COLO668 (cell line): ENCODE results near the gene UBE2Q2.

Source experiments
- DNase-seq: peaks from one replicate; lab custom pipeline; 2025; ENCODE audit not compliant: unreplicated experiment; lab: John Stamatoyannopoulos, UW

UBE2Q2 gene

DNA sequence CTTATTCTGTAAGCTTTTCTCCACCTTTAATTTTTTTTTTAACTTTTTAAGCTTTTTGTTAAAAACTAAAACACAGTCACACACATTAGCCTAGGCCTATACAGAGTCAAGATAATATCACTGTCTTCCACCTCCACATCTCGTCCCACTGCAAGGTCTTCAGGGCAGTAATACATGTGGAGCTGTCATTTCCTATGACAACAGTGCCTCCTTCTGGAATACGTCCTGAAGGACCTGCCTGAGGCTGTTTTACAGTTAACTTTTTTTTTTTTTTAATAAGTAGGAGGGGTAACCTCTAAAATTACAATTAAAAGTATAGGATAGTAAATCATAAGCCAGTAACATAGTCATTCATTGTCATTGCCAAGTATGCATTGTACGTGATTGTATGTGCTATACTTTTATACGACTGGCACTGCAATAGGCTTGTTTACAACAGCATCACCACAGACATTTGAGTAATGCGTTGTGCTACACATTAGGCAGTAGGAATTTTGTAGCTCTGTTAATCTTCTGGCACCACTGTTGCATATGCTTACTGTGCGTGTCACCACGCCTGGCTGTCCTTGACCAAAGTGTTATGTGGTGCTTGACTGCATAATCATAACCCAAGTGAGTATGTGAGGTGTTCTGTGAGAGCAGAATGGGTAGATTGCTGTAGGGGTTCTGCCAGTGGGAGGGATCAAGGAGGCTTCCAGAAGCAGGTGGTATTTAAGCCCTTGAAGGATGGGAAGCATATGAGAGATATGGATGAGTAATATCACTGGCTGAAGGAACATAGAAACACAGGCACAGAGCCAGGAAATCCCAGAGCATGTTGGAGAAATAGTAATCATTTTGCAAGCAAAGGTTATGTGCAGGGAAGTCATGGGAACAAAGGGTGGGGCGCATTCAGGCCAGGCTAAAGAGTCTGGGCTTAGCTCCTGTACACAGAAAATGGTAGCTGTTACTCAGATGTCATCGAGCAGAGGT, 78.8 kb downstream of the UBE2Q2 start:
- no peak for DNase-seq

DNA sequence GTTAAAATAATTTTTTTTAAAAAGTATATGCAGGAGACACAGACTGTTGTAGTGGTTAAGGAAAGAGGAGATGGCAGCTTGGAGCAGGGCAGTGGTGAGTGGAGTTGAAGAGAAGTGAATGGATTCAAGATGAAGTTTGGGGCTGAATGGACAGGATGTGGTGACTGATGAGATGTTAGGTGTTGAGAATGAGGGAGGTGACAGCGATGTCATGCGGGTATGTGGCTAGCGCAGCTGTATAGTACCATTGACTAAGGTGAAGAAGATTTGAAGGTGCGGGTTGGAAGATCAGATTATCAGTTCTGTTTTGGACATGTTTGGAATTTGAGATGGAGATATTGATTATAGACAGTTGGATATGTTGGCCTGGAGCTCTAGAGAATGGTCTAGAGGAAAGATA, 80.5 kb downstream of the UBE2Q2 start:
- no peak for DNase-seq

DNA sequence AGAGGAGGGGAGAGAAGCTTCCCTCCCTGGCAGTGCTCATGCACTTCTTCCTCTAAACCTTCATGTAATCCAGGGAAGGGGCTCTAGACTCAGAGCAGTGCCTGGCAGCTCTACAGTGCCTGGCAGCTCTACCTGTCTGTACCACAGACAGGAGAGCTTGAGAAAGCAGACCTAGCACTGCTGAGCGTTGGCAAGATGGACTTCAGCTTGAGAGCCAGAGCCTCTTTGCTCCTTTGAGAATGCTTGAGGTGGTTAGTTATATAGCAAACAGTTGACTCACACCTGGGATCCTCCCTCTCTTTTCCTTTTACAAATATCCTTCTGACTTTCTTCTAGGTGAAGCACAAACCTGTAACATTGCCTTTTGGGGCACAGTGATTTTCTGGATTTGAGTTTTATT, 81.3 kb downstream of the UBE2Q2 start:
- no peak for DNase-seq

DNA sequence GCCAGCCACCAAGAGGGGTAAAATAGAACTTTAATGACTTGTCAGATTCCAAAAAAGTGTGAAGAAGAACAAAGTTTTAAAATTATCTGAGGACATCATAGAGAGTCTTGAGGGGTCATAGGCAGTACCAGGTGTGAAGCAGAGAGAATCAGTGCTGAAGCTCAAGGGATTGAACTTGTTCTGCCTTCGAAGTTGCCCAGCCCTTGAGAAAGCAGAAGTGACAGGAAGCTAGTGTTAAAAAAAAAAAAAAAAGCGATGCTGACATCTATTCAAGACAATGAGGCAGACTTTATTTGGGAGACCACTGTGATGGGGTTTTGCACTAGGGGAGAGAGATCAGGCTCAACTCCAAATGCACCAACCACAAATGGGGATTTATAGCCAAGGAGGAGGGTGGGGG, 82.2 kb downstream of the UBE2Q2 start:
- no peak for DNase-seq

DNA sequence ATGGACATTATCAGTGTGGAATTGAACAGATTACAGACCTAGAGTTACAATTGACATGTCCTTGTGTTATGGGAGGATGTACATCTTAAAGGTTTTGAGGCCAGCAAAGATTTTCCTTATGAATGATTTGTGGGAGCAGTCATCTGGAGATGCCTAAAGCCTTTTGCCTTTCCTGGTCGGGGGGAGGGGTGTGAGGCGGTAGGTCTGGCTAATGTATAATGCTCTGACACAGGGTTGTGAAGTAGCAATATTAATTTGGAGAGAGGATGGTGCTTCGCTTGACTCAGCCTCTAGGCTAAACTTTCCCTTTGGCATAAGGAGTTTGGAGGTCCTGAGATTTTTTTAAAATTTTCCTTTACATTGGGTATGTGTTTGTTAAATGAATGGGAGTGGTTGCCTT, 83.7 kb downstream of the UBE2Q2 start:
- DNase-seq = no peak

DNA sequence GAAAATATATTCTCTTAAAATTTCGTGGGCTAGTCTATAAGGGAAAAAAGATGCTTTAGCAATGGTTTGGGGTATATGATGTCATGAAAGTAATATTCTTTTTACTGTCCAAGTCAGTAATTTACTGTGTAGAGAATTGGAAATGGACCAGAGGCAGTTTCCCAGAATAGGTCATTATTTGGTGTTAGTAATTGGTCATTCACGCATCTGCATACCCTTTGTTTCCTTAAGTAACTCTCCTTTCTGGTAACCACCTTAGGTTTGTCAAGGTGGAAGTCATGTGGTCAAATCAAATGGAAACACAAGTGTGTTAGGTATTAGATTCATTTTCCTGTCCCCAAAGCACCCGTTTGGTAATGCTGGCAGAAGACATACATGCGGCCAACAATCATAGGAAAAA, 84.4 kb downstream of the UBE2Q2 start:
- DNase-seq = no peak

DNA sequence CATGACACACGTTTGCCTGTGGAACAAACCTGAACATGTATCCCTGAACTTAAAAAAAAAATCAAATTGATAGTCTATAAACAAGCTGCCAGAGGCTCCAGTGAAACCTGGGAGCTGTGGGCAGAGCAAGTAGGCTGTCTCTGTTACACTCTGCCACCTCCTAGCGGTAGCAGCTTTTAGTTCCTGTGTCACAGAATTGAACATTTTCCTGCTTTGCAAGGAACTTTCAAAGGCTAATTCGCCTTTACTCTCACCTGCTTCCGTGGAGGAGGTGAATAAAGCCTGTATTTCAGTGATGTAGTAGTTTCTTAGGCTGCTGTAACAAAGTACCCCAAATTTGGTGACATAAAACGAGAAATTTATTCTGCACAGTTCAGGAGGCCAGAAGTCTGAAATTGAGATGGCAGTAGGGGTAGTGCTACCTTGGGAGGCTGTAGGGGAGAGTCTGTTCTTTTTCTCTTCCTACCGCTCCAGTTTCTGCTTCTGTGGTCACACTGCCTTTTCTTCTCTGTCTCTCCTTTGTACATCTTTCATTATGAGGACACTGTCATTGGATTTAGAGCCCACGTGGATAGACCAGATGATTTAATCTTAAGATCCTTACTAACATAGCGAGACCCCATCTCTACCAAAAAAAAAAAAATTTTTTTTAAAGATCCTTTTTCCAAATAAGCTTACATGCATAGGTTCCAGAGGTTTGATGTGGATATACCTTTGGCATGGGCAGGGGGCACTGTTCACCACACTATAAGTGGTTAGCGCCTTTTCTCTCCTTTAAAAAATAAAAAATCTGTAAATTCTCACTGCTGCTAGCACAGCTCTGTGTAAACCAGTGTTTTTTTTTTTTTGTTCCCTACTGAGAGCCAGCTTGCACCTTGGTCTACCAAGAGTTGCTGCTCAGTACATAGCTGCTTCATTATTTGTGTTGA, 85.7 kb downstream of the UBE2Q2 start:
- DNase-seq = no peak

DNA sequence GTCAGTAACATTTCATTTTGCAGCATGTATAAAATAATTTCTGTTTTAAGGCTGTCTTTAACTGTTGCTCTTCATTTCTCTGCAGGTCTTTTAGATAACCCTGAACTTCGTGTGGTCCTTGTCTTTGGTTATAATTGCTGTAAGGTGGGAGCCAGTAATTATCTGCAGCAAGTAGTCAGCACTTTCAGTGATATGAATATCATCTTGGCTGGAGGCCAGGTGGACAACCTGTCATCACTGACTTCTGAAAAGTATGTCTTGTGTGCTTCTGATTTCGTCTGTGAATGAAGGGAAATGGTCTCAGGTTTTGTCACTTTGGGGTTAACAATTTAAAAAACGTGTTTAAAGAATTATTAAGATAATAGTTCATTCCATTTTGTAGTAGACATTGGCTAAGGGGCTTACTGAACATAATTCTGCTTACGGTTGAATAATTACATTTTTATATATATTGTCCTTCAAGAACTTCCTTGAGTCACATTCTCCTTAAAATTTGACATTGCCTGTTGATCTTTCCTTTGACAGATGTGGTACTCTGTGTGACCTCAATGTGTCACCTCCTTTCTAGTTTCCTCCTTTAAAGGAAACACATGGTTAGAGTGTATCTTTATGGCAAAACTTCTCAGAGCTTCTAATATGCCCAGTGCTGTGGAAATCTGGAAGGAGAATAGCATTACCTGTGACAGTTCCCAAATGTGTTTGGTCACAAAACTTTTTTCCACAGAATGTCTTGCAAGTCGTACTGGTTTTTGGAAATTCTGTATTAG, 86.7 kb downstream of the UBE2Q2 start:
- DNase-seq = no peak

DNA sequence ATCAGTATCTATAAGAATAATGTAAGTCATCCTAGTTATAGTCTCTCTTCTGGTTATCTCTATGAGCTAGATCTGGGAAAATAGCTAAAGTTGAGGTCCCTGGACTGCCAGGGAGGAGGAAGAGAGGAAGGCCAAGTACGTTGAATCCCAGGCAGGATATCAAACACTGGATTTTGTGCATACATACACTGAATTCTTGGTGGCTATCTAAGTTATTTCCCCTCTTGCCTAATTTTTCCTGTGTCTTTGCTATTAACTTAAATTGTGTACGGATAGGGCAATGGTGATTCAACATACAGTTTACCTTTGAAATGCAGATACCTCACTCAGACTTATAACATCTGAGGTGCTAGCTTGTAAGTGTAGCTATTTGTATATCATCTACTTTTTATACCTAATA, 87.6 kb downstream of the UBE2Q2 start:
- no peak for DNase-seq

DNA sequence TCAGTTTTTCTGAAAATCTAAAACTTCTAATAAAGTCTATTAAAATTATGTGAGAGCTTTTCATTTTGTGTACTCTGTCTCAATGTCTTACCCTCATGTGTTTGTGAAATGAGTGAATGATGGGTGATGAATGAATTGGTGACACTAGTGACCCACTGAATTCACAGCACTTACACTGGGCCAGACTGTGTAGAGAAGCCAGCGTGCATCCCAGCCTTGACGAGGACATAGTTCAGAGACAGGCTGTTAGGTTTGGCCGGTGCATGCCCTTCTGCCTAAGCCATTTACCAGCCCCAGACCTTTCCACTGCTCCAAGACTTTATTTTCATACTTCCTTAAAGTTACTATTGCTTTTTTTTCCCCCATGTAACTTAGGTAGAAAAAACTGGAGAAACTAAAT, 99.2 kb downstream of the UBE2Q2 start:
- DNase-seq = no peak

DNA sequence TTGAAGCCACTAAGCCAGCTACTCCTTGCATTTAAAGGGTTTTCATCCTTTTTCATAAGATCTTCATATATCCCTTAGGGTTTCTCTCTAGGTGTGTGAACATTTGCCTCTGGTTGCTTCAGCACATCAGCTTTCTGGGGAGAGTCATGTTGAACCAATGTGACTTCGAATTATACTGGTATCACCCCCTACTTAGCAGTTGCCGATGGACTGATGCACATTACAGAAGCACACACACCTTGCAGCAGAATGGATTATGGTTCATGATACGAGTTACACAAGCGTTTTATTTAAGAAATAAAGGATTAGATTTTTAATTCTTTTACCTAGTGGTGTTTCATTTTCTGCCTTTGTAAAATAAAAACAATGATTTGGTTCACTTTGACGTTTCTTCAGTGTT, 100.0 kb downstream of the UBE2Q2 start:
- no peak for DNase-seq

DNA sequence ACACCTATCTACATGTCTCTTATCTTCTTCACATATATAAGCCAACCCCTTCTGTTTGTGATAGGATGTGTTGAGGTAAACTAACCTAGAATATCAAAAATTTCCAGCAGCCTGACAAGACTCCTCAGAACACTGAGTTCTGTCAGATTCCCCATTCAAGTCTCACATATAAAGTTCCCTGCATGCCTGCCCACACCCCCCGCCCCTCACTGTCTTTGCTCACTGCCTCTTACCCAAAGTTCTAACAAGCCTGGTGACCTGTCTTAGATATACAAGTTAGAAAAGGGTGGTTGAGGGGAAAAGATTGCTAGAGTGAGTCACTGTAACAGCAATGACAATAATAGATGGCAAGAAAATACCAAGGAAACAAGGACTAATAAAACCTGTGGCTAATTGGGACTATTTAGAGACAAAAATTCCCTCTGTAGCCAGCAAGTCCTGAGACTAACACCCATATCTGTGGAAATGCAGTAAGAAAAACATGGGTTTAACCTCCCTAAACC, 100.5 kb downstream of the UBE2Q2 start:
- DNase-seq = no peak

DNA sequence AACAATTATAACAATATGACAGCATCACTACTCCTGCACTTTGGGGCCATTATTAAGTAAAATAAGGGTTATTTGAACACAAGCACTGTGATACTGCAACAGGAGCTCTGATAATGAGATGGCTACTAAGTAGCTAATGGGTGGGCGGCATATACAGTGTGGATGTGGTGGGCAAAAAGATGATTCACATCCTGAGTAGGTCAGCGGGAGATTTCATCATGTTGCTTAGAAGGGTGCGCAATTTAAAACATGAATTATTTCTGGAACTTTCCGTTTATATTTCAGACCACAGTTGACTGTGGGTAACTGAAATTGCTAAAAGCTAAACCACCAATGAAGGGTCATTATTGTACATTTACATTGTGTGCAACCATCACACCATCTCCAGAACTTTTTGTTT, 102.7 kb downstream of the UBE2Q2 start:
- DNase-seq = no peak

DNA sequence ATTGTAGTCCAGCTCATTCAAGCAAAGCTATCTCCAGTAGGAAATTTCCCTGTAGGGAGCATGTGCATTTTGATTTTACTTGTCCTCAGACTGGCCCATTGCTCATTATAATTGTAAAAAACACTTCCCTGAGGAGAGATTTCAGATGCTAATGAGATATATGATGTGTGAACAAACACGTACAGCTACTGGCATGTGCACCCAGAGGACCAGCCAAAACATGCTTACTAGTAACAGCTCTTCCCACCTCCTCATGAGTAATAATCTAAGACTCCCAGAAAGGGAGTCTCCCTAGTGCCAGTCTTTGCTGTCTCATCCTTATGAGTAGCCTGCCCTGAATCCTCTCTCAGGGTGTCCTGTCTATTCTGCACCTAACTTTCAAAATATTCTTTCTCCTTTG, 103.8 kb downstream of the UBE2Q2 start:
- DNase-seq = no peak

DNA sequence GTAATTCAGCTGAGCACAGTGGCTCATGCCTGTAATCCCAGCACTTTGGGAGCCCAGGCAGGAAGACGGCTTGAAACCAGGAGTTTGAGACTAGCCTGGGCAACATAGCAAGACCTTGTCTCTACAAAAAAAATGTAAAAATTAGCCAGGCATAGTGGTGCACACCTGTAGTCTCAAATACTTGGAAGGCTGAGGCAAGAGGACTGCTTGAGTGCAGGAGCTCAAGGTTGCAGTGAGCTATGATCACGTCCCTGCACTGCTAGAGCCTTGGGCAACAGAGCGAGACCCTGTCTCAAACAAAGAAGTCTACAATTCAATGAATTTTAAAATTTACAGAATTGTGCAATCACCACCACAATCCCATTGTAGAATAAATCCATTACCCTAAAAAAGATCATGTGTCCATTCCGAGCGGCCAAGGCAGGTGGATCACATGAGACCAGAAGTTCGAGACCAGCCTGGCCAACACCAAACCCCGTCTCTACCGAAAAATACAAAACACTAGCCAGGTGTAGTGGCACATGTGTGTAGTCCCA, 105.6 kb downstream of the UBE2Q2 start:
- no peak for DNase-seq
